HG03039 (cell line): ENCODE measurements around the gene CACNB1.

Experiments
- ATAC-seq: cut with Tn5 transposase; IDR thresholded peaks from one replicate; pipeline ENCODE4 v1.9.1; 2021; ENCODE audit warnings: mild to moderate bottlenecking, moderate library complexity; ENCODE audit not compliant: unreplicated experiment

The CACNB1 gene

DNA sequence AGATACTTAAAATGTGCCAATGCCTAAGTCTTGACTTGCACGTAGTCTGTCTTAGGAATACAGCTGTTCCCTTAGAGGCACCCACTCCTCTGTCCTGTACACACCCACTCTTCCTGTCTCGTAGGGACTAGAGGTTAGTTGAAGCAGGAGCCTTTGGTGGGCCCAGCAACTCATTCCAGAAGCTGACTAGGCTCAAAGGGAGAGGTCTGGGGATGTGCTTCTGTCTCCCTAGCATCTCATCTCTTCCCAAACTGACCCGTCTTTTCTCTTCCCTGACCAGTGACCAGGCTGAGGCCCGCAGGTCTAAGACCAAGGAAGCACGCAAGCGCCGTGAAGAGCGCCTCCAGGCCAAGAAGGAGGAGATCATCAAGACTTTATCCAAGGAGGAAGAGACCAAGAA, 6.8 kb upstream of the CACNB1 start:
- no peak for ATAC-seq

DNA sequence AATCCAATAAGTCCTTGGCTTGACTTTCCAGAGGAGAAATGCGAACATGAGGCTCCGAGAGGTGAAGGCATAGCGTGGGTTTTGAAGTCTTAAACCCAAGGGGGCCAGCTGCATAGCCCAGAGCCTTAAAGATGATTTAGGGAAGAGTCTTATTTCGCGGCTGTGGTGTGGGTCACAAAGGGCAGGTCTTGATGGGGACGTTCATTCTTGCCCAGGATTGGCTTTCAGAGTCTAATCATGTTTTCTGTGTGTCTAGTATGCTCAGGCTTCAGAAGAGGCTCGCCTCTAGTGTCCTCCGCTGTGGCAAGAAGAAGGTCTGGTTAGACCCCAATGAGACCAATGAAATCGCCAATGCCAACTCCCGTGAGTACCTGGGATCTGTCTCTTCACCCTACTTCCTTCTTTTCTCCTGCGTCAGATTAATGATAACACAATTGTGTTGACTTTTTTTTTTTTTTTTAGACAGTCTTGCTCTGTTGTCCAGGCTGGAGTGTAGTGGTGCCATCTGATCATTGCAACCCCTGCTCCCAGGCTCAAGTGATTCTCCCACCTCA, 3.6 kb upstream of the CACNB1 start:
- no peak for ATAC-seq

DNA sequence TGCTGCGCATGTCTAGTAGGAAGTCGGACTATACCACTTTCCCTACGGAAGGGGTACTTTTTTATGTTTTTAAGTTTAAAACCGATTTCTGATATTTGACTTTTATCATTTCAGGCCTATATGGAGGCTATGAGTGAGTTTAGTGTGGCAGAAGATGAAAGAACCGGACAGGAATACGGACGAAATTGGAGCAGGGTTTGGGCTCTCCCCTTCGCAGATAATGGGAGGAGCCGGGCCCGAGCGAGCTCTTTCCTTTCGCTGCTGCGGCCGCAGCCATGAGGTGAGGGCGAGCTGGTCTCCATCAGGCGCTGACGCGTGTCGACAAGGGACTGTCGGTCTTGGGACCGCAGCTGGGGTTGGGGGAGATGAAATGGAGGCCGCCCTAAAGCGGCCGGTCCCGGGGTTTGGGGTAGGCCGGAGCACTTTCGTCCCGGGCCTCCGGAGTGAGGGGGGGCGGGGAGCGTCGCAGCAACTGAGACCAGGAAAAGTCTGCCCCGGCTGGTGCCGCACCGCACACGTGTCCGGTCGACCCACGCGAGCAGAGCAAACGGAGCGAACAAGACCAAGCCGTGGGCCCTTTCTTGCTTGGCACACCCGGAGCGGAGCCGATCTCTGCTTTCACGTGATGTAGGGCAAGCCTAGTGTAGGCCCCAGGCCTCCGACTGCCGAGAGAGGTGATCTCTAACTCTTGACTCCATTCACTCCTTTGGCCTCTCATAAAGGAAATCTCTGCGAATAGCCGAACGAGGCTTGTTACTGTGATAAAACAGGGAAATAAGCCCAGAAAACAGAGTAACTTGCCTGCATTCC, 2.8 kb upstream of the CACNB1 start, which contains the start of gene RPL19:
Gene RPL19 (plus strand): TSS at position 214 of the 810 bp plus-strand sequence. CDS start 62 bp downstream, at position 276.
- ATAC-seq: peak; percentile 45

DNA sequence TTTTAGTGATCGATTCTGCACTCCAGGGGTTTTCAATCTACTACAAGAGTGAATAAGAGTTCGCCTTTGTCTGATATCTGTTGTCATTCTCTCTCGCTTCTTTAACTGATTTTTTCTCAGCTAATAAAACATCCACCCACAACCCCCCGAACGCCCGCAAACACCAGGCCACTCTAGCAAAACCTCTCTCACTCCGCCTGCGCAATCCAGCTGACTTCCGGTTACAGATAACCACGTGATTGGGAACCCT, 2.3 kb upstream of the CACNB1 start:
- ATAC-seq: peak; percentile 55

DNA sequence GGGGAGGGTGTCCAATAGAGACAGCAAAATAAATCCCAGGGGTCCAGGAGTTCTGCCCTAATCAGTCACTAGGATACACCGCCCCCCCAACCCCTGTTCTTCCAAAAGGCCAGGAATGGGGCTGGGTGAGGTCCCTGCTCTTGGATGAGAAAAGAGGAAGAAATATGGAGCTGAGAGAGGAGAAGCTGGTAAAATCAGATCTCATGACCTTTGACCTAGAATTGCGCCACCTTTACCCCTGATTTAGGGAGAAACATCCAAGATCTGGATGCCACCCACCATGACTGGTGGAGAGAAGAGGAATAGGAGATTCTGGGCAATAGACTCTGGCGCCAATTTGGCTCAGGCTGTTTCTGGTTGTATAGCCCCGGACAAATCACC, 707 bp upstream of the CACNB1 start:
- no peak for ATAC-seq

DNA sequence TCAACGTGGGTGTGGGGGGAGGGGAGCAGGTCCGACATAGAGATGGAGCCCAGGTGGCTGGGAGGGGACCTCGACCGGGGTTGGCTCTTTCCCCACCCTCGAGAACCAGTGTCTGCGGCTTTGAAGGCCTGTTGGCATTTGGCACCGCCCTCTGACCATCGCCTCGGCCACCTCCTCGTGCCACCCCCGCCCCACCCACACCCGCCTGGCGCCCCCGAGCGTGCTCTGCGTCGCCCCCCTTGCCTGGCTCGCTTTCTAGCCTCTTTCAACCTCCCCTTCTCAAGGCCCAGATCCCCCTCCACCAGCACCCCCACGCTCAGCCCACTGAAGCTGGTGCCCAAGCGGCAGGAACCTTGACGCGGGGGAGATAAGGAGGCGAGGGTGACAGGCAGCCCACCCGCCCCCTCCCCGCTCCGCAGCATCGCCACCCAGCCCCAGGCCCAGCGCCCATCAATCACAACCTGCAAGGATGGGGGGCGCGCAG, 619 bp downstream of the CACNB1 start:
- no peak for ATAC-seq

DNA sequence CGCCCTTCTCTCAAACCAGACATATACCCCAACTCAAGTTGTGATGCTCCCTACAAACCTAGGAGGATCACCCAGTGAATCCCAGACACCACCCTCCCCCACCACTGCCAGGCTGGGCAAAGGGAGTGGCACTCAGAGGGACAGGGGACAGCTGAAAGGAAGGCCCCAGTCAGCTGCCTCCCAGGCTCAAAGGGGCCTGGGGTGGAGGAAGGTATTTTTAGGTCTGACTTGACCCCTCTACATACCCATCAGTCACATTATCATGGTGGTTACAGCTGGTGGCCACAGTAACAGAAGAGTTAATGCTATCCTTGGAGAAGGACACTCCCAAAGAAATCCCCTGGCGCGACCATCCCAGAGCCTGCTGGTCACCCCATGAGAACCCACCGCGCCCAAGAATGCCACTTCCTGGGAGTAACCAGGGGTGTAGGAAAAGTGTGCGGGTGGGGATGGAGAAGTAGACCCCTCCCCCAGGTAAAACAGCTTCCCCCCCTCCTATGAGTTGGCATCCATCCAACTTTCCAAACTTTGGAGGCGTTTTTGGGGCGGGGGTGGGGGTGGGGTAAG, 1.1 kb downstream of the CACNB1 start:
- ATAC-seq: no peak

DNA sequence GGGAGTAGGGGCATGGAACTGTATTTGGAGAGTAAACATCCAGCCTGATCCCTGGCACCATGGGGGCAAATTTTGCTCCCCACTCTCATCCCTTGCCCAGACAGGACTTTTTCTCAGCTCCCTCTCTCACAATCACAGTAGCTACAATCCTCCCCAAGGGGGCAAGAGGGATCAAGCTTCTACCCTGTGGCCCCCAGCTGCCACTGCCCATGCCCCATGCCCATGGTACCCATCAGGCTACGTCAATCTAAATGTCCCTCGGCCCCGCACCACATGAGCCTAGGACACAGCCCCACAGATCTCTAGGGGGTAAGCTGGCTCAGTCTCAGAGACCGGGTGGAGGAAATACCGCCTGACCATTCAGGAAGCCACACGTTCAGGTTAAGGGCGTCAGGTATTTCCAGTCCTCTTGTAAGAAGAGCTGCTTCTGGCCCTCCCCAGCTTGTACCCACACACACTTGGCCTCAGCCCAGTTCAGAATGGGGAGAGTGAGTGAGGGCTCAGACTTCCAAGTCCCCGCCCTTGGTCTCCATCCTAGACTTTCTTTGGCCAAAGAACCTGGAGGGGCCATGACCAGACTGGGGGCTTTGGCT, 1.8 kb downstream of the CACNB1 start:
- ATAC-seq: no peak

DNA sequence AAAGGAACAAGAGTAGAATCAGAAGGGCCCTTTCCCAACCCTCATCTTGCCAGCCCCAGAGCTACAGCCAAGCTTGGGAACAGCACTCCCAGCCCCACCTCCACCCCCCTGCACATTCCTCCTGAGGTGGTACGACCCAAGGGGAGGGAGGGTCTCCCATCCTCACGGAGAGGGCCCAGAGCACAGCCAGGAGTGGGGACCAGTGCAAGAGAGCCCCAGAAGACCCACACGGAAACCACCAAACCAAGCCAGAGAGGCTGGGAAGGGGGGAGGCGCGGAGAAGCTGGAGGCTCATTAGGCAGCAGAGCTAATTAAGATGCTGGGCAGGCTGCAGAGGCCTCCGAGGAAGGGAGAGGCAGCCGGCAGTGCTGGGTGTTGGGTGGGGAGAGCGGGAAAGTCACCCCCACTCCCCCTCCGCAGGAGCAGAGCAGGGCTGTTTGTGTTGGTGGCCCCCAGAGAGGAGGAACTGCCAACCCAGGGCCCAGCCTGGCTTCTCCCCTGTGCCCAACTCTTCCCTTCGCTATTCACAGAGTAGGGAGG, 2.4 kb downstream of the CACNB1 start:
- no peak for ATAC-seq

DNA sequence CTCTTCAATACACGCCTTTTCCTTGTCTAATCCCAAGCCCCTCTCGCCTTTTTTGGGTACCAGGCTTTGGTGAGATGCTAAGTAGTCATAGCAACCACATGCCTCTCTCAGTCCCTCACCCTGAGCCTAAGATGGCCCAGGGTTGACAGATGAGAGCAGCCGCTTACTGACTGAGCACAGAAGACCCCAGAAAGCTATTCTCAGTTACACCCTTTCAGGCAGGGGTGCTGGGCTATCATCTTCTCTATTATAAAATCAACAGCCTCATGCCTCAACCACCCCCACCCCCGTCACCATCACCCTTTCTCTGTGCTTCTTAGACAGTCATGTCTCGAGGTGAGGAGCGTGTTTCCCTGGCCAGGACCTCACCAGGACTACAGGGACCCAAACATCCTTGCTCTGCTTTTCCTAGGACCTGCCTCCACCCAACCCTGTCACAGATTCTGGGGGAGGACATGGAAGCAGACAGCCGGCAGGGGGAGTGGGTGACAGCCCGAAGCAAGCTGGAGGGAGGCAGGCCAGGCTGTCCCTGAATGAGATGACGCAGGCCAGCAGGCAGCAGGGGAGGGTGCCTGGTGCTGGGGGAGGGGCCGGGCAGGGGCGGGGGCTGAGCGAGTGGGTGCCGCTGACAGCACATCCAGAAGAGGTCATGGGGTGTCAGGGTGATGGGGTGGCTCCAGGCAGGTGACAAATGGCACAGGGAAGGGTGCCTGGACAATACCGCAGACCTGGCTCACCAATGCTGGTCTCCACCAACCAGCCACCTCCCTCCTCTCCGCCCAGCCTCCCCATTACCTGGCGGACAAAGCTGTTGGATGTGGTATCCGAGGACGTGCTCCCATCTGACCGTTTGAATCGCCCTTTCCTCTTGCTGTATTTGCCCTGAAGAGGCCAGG, 3.1 kb downstream of the CACNB1 start:
- no peak for ATAC-seq

DNA sequence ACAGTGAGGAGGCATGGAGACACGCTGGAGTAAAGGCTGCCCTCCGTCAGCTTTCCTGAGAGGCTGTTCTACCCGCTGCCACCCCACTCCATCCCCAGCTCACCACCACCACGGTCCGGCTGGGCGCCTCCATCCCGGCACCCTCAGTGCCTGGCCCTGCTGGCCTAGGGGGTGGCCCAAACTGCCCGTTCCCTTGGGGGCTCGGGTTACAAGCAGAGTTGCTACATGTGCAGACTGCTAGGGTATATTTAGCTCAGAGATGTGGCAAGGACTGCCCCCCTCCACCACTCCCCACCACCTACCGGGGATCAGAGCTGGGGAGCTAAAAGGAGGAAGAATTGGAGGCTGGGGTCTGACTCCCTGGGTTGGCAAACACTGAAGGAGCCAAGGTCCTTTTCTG, 4.1 kb downstream of the CACNB1 start:
- no peak for ATAC-seq

DNA sequence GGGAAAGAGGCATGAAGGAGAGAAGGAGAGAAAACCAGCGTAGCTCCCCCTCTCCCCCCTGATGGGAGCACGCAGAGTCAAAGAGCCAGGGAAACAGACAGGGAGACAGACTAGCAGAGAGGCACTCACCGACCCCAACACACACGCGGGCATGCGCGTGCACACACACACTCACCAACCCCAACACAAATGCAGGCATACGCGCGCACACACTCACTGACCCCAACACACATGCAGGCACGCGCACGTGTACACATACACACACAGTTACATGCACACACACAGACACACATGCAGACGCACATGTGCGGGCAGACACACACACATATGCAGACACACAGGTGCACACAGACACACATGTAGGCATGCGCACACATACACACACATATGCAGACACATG, 4.6 kb downstream of the CACNB1 start:
- no peak for ATAC-seq

DNA sequence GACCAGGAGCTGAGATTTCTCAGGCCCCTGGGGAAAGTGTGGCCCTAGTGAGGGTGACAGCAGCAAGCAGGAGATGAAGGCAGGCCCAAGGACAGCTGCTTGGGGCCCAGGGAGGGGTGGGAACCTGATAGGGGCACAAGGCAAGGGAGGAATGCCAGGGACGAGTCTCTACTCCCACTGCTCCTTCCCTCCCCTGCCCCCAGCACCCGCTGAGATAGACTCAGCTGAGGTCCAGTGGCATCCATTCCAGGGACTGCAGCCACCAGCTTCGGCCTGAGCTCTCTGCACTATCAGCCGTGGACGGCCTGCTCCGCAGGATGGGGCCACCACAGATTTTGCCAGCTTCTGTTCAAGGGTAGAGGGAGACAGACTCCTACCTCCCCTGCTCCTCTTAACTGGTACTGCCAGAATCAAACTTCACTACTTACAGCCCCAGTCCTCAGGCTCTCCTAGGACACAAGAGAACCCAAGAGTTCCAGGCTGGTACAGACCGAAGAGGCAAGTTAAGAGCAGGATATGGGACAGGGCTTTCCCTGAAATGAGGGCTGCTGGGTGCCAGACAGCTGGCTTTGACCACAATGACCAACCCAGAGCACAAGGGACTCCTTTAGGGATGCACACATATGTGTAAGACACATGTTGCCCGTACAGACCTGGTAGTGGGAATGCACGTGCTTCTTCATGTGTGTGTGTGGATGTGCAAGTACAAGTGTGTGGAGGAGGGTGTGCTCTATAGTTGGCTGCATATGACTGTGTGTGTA, 5.5 kb downstream of the CACNB1 start:
- no peak for ATAC-seq

DNA sequence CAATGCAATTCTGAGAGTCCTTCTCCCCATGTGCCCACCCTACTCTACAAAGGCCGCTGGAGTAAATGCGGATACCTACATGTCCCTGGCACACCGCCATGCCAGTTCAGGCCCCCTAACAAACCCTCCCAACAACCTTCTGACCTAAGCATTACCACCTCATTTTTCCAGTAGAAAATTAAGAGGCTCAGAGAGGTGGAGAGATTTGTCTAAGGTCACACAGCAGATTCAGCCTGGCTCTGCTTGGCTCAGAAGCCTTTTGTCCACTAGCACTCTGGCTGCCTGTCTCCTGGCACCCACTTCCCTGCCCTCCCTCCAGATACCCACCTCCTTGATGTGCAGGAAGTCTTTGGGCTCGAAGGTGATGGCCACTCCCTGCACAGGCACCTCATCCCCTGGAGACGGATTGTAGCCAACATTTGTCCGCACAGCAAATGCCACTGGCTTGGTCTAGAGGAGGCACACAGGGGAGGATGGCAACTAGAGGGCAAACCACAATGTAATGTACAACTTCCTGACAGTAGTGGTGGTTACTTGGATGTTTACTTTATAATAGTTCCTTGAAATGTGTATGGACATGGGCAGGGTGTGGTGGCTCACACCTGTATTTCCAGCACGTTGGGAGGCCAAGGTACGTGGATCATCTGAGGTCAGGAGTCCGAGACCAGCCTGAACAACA, 10.2 kb downstream of the CACNB1 start:
- ATAC-seq: no peak

DNA sequence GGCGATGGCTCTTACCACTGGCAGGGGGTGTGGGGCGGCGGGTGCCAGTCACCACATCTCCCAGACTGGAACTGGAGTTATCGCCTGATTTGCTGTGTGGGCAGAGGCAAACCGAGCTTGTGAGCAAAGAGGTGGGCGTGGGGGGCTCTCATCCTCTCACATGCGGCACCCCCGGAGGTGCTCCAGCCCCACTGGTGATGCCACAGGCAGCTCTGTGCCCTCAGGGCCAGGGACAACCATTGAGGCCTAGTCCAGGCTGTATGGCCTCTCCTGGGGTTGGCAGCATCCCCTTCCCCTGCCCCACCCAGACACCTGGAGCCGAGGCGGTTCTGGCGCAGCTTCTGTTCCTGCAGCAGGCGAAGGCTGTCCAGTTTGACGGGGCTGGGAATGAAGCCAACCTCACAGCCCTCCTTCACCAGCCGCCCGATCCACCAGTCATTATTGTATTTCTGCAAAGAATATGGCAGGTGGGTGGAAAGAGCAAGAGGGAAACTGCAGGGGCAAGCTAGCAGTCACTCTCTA, 10.9 kb downstream of the CACNB1 start:
- no peak for ATAC-seq

DNA sequence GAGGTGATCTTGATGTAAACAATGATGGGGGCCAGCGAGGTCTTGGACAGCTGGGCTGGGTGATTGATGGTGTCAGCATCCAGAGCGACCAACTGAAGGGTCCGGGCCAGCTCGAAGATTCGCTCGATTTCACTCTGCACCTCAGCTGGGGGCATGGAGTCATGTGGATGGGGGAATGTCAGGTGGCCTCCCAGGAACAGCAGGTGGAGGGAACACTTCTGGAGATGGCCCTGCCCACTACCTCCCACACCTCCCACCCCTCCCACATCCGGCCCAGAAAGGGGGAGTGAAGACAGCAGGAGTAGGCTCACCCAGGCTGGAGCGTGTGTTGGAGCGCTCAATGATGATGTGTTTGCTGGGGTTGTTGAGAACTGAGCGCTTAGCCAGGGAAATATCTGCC, 13.7 kb downstream of the CACNB1 start:
- ATAC-seq: no peak

DNA sequence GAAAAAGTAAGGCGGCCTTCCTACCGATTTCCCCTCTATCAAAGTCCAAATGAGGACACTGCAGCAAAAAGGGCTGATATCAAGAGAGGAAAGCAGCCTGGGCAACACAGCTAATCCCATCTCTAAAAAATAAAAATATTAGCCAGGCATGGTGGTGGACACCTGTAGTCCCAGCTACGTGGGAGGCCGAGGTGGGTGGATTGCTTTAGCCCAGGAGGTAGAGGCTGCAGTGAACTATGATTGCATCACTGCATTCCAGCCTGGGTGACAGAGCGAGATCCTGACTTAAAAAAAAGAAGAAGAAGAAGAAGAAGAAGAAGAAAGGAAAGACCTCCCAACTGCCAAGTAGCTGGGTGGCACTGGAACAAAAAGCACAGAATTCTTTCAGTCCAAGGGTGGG, 14.4 kb downstream of the CACNB1 start:
- ATAC-seq: no peak

DNA sequence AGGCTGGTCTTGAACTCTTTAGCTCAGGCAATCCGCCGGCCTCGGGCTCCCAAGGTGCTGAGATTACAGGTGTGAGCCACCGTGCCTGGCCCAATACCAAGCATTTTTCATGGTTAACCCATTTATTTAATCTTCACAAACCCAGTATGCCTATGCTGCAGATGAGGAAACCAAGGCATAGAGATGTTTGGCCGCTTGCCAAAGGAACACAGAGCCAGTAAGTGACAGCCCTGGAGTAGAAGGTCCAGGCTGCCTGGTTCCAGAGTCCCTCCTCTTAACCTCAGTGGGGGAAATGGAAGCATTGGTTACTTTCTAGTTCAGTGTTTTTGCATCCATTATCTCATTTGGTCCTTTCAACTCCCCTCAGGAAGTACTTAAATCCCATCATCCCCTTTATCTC, 16.2 kb downstream of the CACNB1 start:
- no peak for ATAC-seq

DNA sequence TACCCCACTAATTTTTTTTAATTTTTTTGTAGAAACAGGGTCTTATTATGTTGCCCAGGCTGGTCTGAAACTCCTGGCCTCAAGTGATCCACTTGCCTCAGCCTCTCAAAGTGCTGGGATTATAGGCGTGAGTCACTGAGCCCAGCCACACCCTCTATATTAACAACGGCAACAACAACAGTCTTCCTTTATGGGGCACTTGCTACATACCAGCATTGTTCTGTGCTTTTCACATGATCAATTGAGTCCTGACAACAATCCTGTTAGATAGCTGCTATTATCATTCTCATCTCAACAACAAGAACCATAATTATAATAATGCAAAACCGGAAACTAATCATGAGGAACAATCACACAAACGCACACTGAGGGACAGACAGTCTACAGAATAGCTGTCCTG, 18.9 kb downstream of the CACNB1 start:
- ATAC-seq: no peak
